ENCODE data around the gene DAGLA.

Gene DAGLA

GRCh38 chr11:61742391-61742790, 62.2 kb downstream of the DAGLA start:
- H3K4me3 ChIP-seq (ENCODE audit: low read depth, low read length), result no peak overlapping the region
- no peak for DNase-seq (ENCODE audit: low read depth)
- TF ChIP-seq CTCF (conservative IDR thresholded peaks at IDR 0.05; ENCODE audit: low read depth, low read length), result no peak

DNA sequence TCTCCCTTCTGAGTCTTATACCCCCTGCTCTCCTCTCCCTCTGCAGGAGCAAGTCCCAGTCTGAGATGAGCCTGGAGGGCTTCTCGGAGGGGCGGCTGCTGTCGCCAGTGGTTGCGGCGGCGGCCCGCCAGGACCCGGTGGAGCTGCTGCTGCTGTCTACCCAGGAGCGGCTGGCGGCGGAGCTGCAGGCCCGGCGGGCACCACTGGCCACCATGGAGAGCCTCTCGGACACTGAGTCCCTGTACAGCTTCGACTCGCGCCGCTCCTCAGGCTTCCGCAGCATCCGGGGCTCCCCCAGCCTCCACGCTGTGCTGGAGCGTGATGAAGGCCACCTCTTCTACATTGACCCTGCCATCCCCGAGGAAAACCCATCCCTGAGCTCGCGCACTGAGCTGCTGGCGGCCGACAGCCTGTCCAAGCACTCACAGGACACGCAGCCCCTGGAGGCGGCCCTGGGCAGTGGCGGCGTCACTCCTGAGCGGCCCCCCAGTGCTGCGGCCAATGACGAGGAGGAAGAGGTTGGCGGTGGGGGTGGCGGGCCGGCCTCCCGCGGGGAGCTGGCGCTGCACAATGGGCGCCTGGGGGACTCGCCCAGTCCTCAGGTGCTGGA, 63.4 kb downstream of the DAGLA start:
- no peak overlapping the region for H3K4me3 ChIP-seq (ENCODE audit: low read depth, low read length)
- TF ChIP-seq CTCF (conservative IDR thresholded peaks at IDR 0.05; ENCODE audit: low read depth, low read length), result no peak
- DNase-seq (ENCODE audit: low read depth), result no peak

DNA sequence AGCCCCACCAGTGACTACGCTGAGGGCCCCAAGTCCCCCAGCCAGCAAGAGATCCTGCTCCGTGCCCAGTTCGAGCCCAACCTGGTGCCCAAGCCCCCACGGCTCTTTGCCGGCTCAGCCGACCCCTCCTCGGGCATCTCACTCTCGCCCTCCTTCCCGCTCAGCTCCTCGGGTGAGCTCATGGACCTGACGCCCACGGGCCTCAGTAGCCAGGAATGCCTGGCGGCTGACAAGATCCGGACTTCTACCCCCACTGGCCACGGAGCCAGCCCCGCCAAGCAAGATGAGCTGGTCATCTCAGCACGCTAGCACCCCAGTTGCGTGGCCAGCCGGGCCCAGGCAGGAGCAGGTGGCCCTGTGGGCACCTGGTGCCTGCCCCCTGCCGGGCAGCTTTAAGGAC, 64.0 kb downstream of the DAGLA start:
- no peak overlapping the region for H3K4me3 ChIP-seq (ENCODE audit: low read depth, low read length)
- TF ChIP-seq CTCF (conservative IDR thresholded peaks at IDR 0.05; ENCODE audit: low read depth, low read length), result no peak
- DNase-seq (ENCODE audit: low read depth), result no peak

DNA sequence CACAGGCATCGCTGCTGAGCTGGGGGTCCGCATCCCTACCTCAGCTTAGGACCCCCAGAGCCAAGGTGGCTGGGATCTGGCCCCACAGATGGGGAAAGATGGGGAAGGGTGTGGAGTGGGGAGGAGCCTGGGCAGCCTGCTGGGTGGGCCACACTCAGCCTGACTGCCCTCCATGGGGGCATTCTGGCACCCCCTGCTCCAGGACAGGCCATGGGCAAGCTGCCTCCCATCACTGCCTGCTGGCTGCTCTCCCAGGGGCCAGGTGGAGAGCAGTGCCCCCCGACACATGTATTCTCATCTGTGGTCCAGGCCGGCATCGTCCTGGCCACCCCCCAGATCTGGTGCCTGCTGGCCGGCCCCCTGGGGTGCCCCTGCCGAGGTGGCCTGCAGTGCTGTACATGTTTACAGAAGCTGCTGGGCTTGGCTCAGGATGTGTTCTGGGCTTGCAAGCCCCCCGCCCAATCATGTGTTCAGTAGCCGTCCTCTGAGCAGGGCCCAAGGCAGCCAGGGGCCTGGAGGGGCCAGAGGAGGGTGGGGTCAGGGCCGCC, 64.5 kb downstream of the DAGLA start:
- no peak for DNase-seq (ENCODE audit: low read depth)
- TF ChIP-seq CTCF (conservative IDR thresholded peaks at IDR 0.05; ENCODE audit: low read depth, low read length), result no peak
- H3K4me3 ChIP-seq (ENCODE audit: low read depth, low read length), result no peak overlapping the region

DNA sequence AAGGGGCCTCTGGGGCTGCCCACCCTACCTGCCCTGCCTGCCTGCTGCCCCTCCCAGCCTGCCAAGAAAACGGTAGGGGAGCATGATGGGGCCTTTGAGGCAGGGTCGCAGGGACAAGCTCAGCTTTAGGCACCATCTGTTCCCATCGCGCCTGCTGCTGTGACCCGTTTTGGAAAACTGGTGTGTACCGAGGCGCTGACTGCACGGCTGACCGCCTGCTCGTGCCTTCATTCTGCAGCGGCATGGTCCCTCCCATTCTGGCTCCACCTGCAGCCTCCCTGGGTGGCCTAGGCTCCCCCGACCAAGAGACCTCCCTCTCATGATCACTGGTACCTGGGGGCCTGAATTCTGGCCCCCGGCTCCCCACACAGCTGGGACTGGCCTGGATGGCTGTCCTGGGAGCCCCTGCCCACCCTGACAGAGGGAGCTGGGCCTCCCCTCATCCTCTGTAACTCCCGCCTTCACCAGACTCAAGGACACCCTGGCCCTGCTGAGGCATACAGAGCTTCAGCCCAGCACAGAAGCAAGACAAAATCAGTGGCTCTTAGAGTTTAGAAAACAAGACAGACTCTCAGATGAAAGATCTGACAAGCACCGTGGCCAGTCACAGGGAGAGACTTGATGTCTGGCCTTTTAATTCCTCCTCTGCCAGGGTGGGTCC, 65.7 kb downstream of the DAGLA start:
- no peak overlapping the region for H3K4me3 ChIP-seq (ENCODE audit: low read depth, low read length)

GRCh38 chr11:61746442-61747191, 66.4 kb downstream of the DAGLA start:
- no peak for TF ChIP-seq CTCF (conservative IDR thresholded peaks at IDR 0.05; ENCODE audit: low read depth, low read length)
- DNase-seq (ENCODE audit: low read depth), result no peak
- no peak overlapping the region for H3K4me3 ChIP-seq (ENCODE audit: low read depth, low read length)

More for the DNA sequence above, 65.7 kb downstream of the DAGLA start:
- TF ChIP-seq CTCF (conservative IDR thresholded peaks at IDR 0.05; ENCODE audit: low read depth, low read length), result no peak
- DNase-seq (ENCODE audit: low read depth), result no peak
